GM21526 (cell line): ENCODE results near the gene IL11RA.

ENCODE experiments used
- ATAC-seq: cut with Tn5 transposase; IDR thresholded peaks from one replicate; pipeline ENCODE4 v1.9.1; 2021; ENCODE audit warnings: moderate library complexity; ENCODE audit not compliant: unreplicated experiment, low FRiP score

IL11RA gene

DNA sequence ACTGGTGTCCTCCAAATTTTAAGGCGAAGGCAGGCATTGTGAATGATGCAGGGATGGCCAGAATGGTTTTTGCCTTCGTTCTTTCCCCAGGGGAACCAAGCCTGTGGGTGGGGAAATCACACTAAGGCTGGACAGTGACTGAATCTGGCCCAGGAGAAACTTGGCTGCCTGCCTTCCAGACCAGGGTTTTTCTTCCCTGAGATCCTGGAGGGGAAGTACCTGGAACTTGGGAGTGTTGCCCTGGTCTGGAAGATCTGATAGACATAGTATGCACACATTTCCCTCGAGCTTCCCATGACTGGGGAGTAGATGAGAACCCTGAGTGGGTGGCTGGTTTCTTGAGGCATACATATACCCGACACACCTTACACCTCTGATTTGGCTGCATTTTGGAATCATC, 664 bp upstream of the IL11RA start:
- ATAC-seq = no peak

- ATAC-seq = no peak
Measured at GRCh38 chr9:34652602-34653000, 616 bp downstream of the IL11RA start.

- ATAC-seq = no peak
Measured at GRCh38 chr9:34653151-34654072, 1.4 kb downstream of the IL11RA start.

GRCh38 chr9:34654323-34655051, 2.5 kb downstream of the IL11RA start:
- ATAC-seq = no peak

DNA sequence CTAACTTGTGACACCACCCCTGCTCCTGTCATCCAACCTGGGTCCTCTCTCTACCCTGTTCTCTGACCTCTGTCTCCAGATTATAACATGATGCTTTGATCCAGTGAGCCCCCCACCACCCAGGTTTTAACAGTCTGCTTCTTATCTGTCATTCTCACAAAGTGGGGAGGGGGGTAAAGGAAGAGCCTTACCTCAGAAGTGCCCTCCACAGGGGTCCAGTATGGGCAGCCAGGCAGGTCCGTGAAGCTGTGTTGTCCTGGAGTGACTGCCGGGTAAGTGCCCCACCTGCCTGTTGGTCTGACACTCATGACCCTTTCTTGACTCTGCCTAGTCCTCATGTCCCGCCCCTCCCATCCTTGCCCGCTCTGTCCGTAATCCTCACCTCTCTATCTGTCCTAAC, 3.4 kb downstream of the IL11RA start:
- ATAC-seq = no peak

DNA sequence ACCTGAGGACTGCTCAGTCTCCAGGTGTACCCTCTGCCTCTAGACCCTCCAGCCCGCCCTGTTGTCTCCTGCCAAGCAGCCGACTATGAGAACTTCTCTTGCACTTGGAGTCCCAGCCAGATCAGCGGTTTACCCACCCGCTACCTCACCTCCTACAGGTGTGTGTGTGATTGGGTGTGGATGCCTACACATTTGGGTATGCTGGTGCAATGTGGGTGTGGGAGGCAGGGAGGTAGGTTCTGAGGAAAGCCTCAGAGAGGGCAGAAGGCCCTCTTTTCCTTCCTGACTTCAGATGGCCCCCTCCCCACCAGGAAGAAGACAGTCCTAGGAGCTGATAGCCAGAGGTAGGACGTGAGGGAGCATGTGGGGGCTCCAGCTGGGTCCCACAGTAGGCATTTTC, 5.0 kb downstream of the IL11RA start:
- ATAC-seq = no peak

DNA sequence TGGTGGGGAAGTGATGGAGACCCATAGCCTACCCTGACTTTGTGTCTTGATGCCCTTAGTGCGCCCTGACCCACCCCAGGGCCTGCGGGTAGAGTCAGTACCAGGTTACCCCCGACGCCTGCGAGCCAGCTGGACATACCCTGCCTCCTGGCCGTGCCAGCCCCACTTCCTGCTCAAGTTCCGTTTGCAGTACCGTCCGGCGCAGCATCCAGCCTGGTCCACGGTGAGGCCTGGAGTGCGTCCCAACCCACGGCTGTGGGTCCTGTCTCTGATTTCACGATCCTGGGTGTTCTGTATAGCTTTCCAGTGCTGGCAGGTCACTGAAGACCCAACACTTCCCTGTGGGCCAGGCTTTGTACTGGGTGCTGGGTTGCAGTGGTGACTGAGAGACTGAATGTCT, 6.5 kb downstream of the IL11RA start:
- no peak for ATAC-seq

DNA sequence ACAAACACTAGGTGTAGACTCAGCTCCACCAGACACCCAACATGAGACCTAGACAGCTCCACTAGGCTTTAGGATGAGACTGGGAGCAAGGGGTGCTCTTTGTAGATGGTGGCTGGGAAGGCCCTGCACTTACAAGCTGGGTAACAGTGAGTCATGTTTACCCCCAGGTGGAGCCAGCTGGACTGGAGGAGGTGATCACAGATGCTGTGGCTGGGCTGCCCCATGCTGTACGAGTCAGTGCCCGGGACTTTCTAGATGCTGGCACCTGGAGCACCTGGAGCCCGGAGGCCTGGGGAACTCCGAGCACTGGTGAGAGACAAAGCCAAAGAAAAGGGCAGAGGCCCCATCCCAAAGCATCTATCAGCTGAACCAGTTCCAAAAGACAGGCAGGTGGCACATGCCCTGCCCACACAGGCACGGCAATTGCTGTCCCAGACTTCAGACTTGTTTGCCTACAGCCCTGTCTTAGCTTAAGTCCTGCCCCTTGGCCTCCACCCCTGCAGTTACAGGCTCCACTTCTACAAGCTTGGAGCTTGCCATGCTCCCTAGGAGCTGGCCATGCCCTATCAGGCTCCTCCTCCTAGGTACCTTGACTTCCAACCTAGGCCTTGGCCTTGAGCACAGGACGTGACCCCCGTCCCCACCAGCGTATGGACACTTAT, 7.7 kb downstream of the IL11RA start:
- no peak for ATAC-seq

DNA sequence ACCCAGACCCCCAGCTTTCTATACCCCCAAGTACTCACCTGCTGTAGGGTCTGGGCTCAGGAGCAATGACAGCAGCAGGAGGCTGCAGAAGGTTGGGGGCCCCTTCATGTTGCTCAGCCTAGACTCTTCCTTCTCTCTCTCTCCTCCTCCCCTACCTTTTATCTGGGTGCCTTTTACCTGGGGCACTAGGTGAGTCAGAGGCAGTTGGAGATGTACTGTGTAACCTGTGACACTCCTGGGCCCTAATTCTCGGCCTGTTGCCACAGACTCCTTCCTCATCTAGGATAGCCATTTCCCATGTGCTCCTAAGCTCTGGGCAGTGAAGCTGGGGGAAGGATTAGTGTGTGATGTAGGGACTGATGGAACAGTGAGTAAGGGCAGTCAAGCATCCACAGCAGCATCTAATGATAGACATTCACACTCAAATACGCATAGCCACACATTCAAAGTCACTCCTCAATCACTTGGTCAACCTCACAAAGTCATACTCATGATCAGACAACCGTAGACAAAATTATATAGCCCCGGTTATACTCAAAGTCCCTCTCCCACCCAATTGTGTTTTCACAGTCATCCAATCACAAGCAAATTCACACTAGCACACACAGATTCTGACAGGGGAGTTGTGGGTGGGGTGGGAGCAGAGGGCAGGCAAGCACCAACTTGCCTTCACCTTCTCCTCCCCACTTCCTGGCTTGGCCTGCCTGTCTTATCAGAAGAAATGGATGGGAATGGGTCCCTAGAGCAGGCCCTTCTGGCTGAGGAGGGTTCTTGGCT, 10.7 kb downstream of the IL11RA start, which contains the start of gene CCL27:
TSS of gene CCL27 (minus strand) at position 132 of the 777 bp plus-strand sequence. CDS start at position 108, 24 bp downstream.
- no peak for ATAC-seq

DNA sequence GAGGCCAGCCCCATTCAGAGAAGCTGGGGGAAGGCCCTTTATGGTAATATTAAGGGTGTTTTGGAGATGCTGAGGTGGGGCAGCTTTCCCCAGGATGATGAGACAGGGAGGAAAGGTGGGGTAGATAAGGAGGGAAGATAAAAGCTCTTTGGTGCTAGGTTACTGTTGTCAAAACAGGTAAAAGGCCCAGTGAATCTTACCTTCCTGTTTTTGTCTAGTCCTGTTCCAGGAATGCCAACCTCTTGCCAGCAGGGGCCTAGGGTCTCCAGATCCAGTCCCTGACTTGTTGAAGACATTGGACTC, 11.3 kb downstream of the IL11RA start:
- no peak for ATAC-seq

GRCh38 chr9:34664281-34665066, 12.5 kb downstream of the IL11RA start:
- ATAC-seq = no peak

DNA sequence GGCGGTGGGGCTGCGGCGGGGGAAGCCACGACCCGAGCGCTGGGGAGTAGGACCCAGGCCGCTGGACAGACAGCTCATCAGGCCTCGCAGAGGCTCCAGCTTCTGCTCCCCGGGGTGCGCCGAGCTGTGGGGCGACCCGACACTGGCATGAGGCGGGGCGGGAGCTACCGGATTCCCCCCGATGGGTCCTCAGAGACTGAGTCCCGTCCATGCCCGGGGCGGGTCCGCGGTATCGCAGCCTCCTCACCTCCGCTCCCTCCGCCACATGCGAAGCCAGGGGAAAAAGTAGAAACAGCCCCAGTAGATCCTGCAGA, 13.0 kb downstream of the IL11RA start:
- no peak for ATAC-seq

- ATAC-seq = peak; percentile 73
Measured at GRCh38 chr9:34665381-34666250, 13.6 kb downstream of the IL11RA start.

DNA sequence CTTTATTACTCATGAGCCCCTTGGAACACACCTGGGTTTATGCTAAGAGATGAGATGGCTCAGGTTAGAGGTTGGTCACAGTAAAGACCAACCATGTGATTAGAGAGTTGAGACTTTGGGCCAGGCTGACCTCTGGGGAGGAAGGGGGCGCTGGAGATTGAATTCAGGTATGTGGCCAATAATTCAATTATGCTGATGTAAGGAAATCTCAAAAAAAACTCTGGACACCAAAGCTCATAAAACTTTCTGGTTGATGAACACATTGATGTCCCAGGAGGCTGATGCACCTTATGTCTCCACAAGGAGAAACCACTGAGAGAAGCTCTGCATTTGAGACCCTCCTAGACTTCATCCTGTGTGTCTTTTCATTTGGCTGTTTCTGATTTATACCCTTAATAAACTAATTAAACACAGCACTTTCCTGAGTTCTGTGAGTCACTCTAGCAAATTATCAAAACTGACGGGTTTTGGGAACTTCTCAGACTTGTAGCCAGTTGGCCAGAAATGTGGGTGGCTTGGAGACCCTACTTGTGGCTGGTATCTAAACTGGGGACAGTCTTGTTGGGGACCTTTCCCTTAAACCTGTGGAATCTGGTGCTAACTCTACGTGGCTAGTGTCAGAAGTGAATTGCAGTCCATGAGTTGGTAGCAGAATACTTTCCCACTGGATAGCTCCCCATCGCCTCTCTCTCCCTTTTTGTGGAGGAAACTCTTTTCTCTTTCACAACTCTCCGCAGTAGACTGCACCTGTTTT, 18.0 kb downstream of the IL11RA start:
- ATAC-seq = no peak

DNA sequence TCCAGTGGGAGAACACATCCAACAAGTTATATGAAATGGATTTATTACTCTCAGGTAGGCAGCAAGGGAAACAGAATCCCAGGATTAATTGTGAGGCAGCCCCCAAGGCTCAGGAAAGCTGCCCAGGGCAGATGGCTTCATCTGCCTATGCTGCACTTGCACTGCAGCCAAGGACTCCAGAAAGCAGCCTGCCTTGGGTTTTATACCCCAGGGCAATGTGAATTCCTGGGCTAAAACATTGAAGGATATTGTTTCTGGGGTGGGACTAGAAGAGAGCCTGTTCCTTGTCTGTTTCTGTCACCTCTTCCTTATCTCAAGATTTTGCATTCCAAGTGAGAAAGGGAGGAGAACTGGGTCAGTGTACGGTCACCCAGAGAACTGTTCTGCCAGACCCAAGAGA, 19.3 kb downstream of the IL11RA start:
- ATAC-seq = no peak

DNA sequence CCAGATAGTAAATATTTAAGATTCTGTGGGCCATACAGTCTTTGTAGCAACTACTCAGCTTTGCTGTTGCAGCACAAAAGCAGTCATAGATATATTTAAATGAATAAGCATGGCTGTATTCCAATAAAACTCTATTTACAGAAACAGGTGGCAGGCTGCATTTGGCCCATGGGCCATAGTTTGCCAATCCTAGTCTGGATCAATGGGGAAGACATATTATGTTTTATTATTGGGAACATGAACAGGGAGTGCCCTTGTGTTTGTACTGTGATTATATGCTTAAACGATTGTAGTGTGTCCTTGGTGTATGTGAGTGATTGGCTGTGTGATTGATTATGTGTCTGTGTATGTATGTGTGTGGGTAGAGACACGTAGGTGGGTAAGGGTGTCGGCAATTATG, 22.5 kb downstream of the IL11RA start:
- no peak for ATAC-seq

DNA sequence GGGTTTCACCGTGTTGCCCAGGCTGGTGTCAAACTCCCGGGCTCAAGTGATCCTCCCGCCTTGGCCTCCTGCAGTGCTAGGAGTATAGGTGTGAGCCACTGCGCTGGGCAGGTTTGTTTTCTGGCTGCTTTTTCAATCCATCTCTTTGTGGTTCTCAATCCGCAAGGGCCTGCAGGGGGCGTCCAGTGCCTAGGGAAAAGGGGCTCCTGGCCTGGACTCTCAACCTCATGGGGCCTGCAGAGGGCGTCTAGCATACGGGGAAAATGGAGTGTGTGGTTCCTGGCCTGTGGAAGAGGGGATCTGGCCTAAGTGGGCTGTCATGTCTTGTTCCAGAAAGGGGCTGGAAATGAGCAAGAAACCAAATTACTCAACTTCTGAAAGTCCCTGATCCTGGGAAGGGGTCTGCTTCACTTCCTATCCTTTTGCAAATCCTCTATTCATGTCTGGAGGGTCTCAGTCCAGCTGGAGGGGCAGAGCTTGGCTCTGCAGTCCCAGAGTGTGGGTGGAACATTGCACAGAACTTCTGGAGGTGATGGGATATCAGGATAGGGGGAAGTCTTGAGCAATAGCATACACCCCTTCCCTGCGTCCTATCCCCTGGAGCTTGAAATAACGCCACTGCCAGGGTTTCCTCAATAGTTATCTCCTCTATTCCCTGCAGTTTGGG, 23.2 kb downstream of the IL11RA start:
- no peak for ATAC-seq

GRCh38 chr9:34675869-34676268, 23.9 kb downstream of the IL11RA start:
- no peak for ATAC-seq
